HepG2 (cell line): ENCODE measurements around the gene MGAT5. TPM values are rescaled to one million over a fixed set of nuclear protein-coding genes. Genes with fewer than 3 reads are reported as not detected.

Experiments used
- ATAC-seq: fragments of 200-7000 bp; cut with Tn5 transposase; 3 replicates; pipeline ENCODE4 v1.9.1; 2020; ENCODE audit warnings: mild to moderate bottlenecking, moderate library complexity
- BruUV-seq: library from RNA; stranded (reverse); fragments of 400-500 nt; replicated peaks from 2 replicates; lab custom pipeline; 2021; lab: Mats Ljungman, UMichigan
- CTCF ChIA-PET: fragments of 300-600 bp; formaldehyde crosslinking; extraction: SDS; loops from one replicate; lab custom pipeline; 2021; ENCODE audit warnings: low total read pairs, inconsistent platforms, low intra/inter-chr PET ratio; lab: Yijun Ruan, JAX
- POLR2A ChIA-PET: fragments of 350-600 bp; sonication (Branson Sonifier 250); formaldehyde crosslinking; loops from one replicate; lab custom pipeline; 2020; ENCODE audit warnings: antibody characterized with exemption, inconsistent platforms; lab: Yijun Ruan, JAX
- DNase-seq: peaks from one replicate; pipeline ENCODE4 v3.0.0-alpha.2; 2015; ENCODE audit warnings: low spot score
- FAIRE-seq: peaks from 3 replicates; lab custom pipeline; 2011; peaks lifted over from hg19 to GRCh38; lab: Jason Lieb, UNC
- H2AFZ ChIP-seq: one replicate; pipeline ENCODE4 v1.6.1; 2011; ENCODE audit warnings: low read length, inconsistent platforms
- H3K27ac ChIP-seq: fragments of 300-600 bp; 3 replicates; pipeline ENCODE4 v1.8.0; 2011; ENCODE audit warnings: mixed run types, mild to moderate bottlenecking, mixed read lengths, low read length, inconsistent platforms; ENCODE audit not compliant: insufficient read depth; ENCODE audit errors: extremely low read length
- H3K27me3 ChIP-seq, 2 experiments: fragments of 200-600 bp in 1 of 2; 2 replicates in 1 of 2; 3 replicates in 1 of 2; pipeline versions ENCODE4 v1.6.0 to v1.8.0; 2011; ENCODE audit warnings: low read length in 2 of 2, mild to moderate bottlenecking in 2 of 2, moderate library complexity in 2 of 2, inconsistent platforms in 1 of 2; ENCODE audit not compliant: insufficient read depth in 2 of 2, control insufficient read depth in 1 of 2
- H3K36me3 ChIP-seq, 2 experiments: fragments of 200-600 bp in 1 of 2; replicated peaks in 1 of 2; 2 replicates in 1 of 2; 3 replicates in 1 of 2; pipeline versions ENCODE4 v1.5.1 to v1.8.0; 2011; ENCODE audit warnings: low read length in 2 of 2, inconsistent platforms in 1 of 2; ENCODE audit not compliant: insufficient read depth in 2 of 2, control insufficient read depth in 1 of 2
- H3K4me1 ChIP-seq: 2 replicates; pipeline ENCODE4 v1.5.1; 2012; ENCODE audit warnings: low read length, inconsistent platforms; ENCODE audit not compliant: insufficient read depth
- H3K4me2 ChIP-seq: 2 replicates; pipeline ENCODE4 v1.6.0; 2011; ENCODE audit warnings: low read depth, low read length, inconsistent platforms
- H3K4me3 ChIP-seq, 3 experiments: fragments of 200-600 bp in 1 of 3; sonication (generic), shearing (Covaris generic) in 1 of 3; replicated peaks in 1 of 3; 2 replicates each; pipeline ENCODE4 v1.5.1; 2011 to 2016; ENCODE audit warnings: low read length in 3 of 3, inconsistent platforms in 2 of 3, low read depth in 2 of 3, mild to moderate bottlenecking in 2 of 3, control low read depth in 1 of 3, mixed read lengths in 1 of 3; ENCODE audit not compliant: insufficient read depth in 1 of 3
- H3K79me2 ChIP-seq: one replicate; pipeline ENCODE4 v1.6.1; 2011; ENCODE audit warnings: low read length, inconsistent platforms; ENCODE audit not compliant: insufficient read depth
- H3K9ac ChIP-seq: 2 replicates; pipeline ENCODE4 v1.6.0; 2011; ENCODE audit warnings: mild to moderate bottlenecking, low read depth, low read length, inconsistent platforms; ENCODE audit not compliant: insufficient read depth
- H3K9me3 ChIP-seq: 2 replicates; pipeline ENCODE4 v1.5.1; 2012; ENCODE audit warnings: mild to moderate bottlenecking, low read length
- H4K20me1 ChIP-seq: 2 replicates; pipeline ENCODE4 v1.6.0; 2011; ENCODE audit warnings: inconsistent platforms, mild to moderate bottlenecking, low read length, moderate library complexity; ENCODE audit not compliant: insufficient read depth
- AGO1 ChIP-seq: fragments of 200-400 bp; formaldehyde crosslinking; IDR thresholded peaks from 2 replicates; pipeline ENCODE4 v1.6.1; 2017; ENCODE audit warnings: mild to moderate bottlenecking, low read depth, low read length, moderate library complexity; ENCODE audit not compliant: poor library complexity, severe bottlenecking
- AGO2 ChIP-seq: fragments of 200-400 bp; formaldehyde crosslinking; optimal IDR thresholded peaks from 2 replicates; pipeline ENCODE3; 2017; ENCODE audit warnings: mild to moderate bottlenecking, low read depth, low read length, moderate library complexity
- BORCS8-MEF2B ChIP-seq: sonication (generic); formaldehyde crosslinking; IDR thresholded peaks from 2 replicates; pipeline ENCODE4 v1.8.0; 2022; ENCODE audit warnings: mild to moderate bottlenecking, missing genetic modification reagents
- CAMTA2 ChIP-seq: sonication (generic); formaldehyde crosslinking; IDR thresholded peaks from 2 replicates; pipeline ENCODE4 v1.4.0; 2020; ENCODE audit warnings: mild to moderate bottlenecking, missing genetic modification reagents, borderline replicate concordance
- EEA1 ChIP-seq: sonication (generic); formaldehyde crosslinking; IDR thresholded peaks from 2 replicates; pipeline ENCODE4 v1.5.1; 2020; ENCODE audit warnings: mild to moderate bottlenecking, missing genetic modification reagents, borderline replicate concordance
- KLF13 ChIP-seq: sonication (generic); formaldehyde crosslinking; IDR thresholded peaks from 2 replicates; pipeline ENCODE4 v1.4.0; 2020; ENCODE audit warnings: mild to moderate bottlenecking, missing genetic modification reagents
- MED8 ChIP-seq: sonication (generic); formaldehyde crosslinking; IDR thresholded peaks from 2 replicates; pipeline ENCODE4 v1.8.1; 2023; ENCODE audit warnings: mild to moderate bottlenecking, missing genetic modification reagents; ENCODE audit not compliant: insufficient replicate concordance
- MXI1 ChIP-seq: IDR thresholded peaks from 3 replicates; pipeline ENCODE4 v1.6.1; 2012; ENCODE audit warnings: low read depth, low read length, inconsistent platforms, borderline replicate concordance
- NR2F6 ChIP-seq, 2 experiments: IDR thresholded peaks; 2 replicates each; pipeline ENCODE4 v1.6.1; 2016; ENCODE audit warnings: antibody characterized with exemption in 1 of 2, mild to moderate bottlenecking in 1 of 2
- RXRA ChIP-seq: sonication (generic); formaldehyde crosslinking; IDR thresholded peaks from 2 replicates; pipeline ENCODE4 v1.5.1; 2020; ENCODE audit warnings: missing genetic modification reagents
- SNAI1 ChIP-seq: sonication (generic); formaldehyde crosslinking; IDR thresholded peaks from 2 replicates; pipeline ENCODE4 v1.5.0; 2020; ENCODE audit warnings: mild to moderate bottlenecking, missing genetic modification reagents, borderline replicate concordance
- SP140L ChIP-seq: sonication (generic); formaldehyde crosslinking; IDR thresholded peaks from 2 replicates; pipeline ENCODE4 v1.4.0; 2020; ENCODE audit warnings: missing genetic modification reagents, borderline replicate concordance
- ZMYM4 ChIP-seq: sonication (generic); formaldehyde crosslinking; IDR thresholded peaks from 2 replicates; pipeline ENCODE4 v1.8.1; 2023; ENCODE audit warnings: mild to moderate bottlenecking, missing genetic modification reagents
- ZNF280B ChIP-seq: sonication (generic); formaldehyde crosslinking; IDR thresholded peaks from 2 replicates; pipeline ENCODE4 v1.5.0; 2020; ENCODE audit warnings: missing genetic modification reagents, mild to moderate bottlenecking, borderline replicate concordance
- ZNF414 ChIP-seq: sonication (generic); formaldehyde crosslinking; IDR thresholded peaks from 2 replicates; pipeline ENCODE4 v1.5.0; 2020; ENCODE audit warnings: missing genetic modification reagents
- ZNF703 ChIP-seq: sonication (generic); formaldehyde crosslinking; IDR thresholded peaks from 2 replicates; pipeline ENCODE4 v1.5.1; 2020; ENCODE audit warnings: missing genetic modification reagents, mild to moderate bottlenecking, moderate library complexity, borderline replicate concordance
- WGBS: methylation state at CpG from one replicate; pipeline ENCODE4 v1.1.6; 2017; ENCODE audit warnings: low lambda C conversion rate; 5-methylcytosine and 5-hydroxymethylcytosine counted together
- in situ Hi-C: cut with HindIII; loops from 2 replicates; pipeline ENCODE4 v1.10.0; 2017; ENCODE audit warnings: low pct_unique_long_range_greater_than_20kb; ENCODE audit not compliant: extremely low pct_ligation_motif_present
- intact Hi-C: fragments of 100-400 bp; cut with micrococcal nuclease; formaldehyde crosslinking; loops from one replicate; pipeline ENCODE4 v1.10.0; 2022; ENCODE audit not compliant: unreplicated experiment
- polyA plus RNA-seq, 8 experiments: library from polyadenylated mRNA; depleted of rRNA in 3 of 8; stranded (reverse) in 7 of 8; unstranded in 1 of 8; fragments of >200 nt; fragmentation: Illumina TruSeq in 4 of 8; extraction: Trizol in 4 of 8; gene quantifications; 2 replicates each; pipeline versions ENCODE4 v1.2.1 to v1.2.3, GENCODE V29; 2011 to 2016; ENCODE audit warnings: low read depth in 4 of 8, missing spikeins in 1 of 8, mixed read lengths in 1 of 8; ENCODE audit not compliant: insufficient read depth in 1 of 8
- total RNA-seq, 5 experiments: library from RNA; depleted of rRNA; stranded (reverse); fragments of >200 nt; fragmentation: Illumina TruSeq; extraction: Trizol; gene quantifications; 2 replicates each; pipeline ENCODE4 v1.2.3, GENCODE V29; 2016; ENCODE audit warnings: low read depth in 1 of 5
- TF ChIP-seq, protein P1 (sequence below): sonication (generic); formaldehyde crosslinking; IDR thresholded peaks from 2 replicates; pipeline ENCODE4 v1.8.1; 2023; ENCODE audit warnings: mild to moderate bottlenecking, inconsistent platforms, moderate library complexity, missing genetic modification reagents, borderline replicate concordance

Gene MGAT5
- total and polyA plus RNA-seq, 2 of the 13 experiments (the other 11 are each of a cell fraction or from before 2014, with no cell fraction given) = 33.1 to 60.2 TPM

DNA sequence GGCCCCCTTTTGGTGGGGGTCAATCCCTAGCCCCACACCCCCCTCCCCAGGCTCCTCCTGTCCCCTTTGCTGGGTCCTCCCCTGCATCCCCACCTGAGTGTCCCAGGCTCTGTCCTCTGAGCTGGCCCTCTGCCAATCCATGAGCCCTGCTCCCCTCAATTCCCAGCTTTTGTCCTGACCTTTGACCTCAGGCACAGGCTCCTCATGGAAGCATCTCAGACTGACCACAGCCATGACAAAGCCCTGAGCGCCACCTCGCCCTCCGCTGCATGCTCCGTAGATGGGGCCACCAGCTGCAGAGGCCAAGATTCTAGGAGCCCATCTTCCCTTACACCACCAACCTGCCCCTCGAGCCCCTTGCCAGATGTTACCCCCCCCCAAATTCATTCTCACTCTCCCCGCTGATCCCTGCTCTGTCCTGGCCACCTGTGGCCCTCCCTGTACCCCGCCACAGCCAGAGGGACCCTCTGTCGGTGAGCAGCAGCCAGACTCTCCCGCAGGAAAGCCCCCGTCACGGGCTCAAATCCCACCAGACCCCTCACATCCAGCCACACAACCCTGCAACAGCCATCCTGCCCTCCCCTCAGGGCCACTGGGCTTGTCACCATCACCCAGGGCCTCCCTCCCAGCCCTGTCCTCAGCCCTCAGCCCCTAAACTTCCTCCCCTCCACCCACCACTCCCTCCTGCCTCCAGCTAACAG, 206.0 kb downstream of the MGAT5 start:
- no peak overlapping the region for H3K27ac ChIP-seq
- no TSS peak for BruUV-seq
- peaks cover 0 to 3% of the 10 kb centered on the region in 2 experiments; a peak in 3 of 5 replicates for H3K27me3 ChIP-seq
- no peak for ATAC-seq
- WGBS = 97% methylated on average over 11 of the region's 11 CpGs
- no peak overlapping the region for H2AFZ ChIP-seq
- no peaks in the 10 kb centered on the region for H3K9me3 ChIP-seq
- no peaks in the 10 kb centered on the region for H3K79me2 ChIP-seq
- no peak overlapping the region for H3K4me3 ChIP-seq
- peaks cover 47% of the 10 kb centered on the region for H3K4me1 ChIP-seq
- H3K4me2 ChIP-seq = 0 out of 2 replicates have a peak overlapping the region, but pooled peaks have one; percentile 30
- ChIA-PET POLR2A (interaction anchor here (1.0 kb wide), 1 partner anchor 10 kb away, joined by 3 read pairs; no protein-coding TSS in a partner anchor), CTCF (interaction anchor here (1.1 to 1.9 kb wide), 2 partner anchors 318 to 438 kb away, joined by 5 to 7 read pairs; no protein-coding TSS in a partner anchor)
- intact Hi-C loops (loop anchor here (1.0 to 10.0 kb wide), 4 partner anchors 245 to 439 kb away; no protein-coding TSS in a partner anchor), in situ Hi-C loops (loop anchor here (5.0 to 10.0 kb wide), 4 partner anchors 322 to 575 kb away; no protein-coding TSS in a partner anchor)
- no peak overlapping the region for H3K9ac ChIP-seq
- H3K36me3 ChIP-seq = peaks cover 1 to 3% of the 10 kb centered on the region in 2 experiments; a peak in 2 of 5 replicates
- no peaks in the 10 kb centered on the region for H4K20me1 ChIP-seq
- FAIRE-seq = no peak
- no peak for DNase-seq
- 0 out of 3 replicates have a peak, but pooled peaks have one; percentile 32 for TF ChIP-seq MXI1
- peak; percentile 60; the same call in 1 of the 2 replicates for TF ChIP-seq SNAI1 (CRISPR knock-in tag)
- TF ChIP-seq, protein P1, sequence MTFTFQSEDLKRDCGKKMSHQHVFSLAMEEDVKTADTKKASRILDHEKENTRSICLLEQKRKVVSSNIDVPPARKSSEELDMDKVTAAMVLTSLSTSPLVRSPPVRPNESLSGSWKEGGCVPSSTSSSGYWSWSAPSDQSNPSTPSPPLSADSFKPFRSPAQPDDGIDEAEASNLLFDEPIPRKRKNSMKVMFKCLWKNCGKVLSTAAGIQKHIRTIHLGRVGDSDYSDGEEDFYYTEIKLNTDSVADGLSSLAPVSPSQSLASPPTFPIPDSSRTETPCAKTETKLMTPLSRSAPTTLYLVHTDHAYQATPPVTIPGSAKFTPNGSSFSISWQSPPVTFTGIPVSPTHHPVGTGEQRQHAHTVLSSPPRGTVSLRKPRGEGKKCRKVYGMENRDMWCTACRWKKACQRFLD (CRISPR knock-in tag) = 0 out of 2 replicates have a peak, but pooled peaks have one; percentile 0
- TF ChIP-seq ZNF703 (CRISPR knock-in tag) = no peak
- no peak for TF ChIP-seq RXRA (CRISPR knock-in tag)
- peak; percentile 60; the same call in 1 of the 2 replicates for TF ChIP-seq NR2F6 (IDR thresholded peaks at IDR 0.05)
- peak; percentile 31; the same call in 1 of the 2 replicates for TF ChIP-seq NR2F6 (CRISPR knock-in tag; IDR thresholded peaks at IDR 0.05)
- 0 out of 2 replicates have a peak, but pooled peaks have one; percentile 13 for TF ChIP-seq BORCS8-MEF2B (CRISPR knock-in tag)
- no peak for TF ChIP-seq KLF13 (CRISPR knock-in tag)
- no peak for TF ChIP-seq ZNF414 (CRISPR knock-in tag)
- peak; percentile 39 for TF ChIP-seq MED8 (CRISPR knock-in tag)
- TF ChIP-seq ZMYM4 (CRISPR knock-in tag) = no peak
- TF ChIP-seq AGO1 = peak; percentile 19
- no peak for TF ChIP-seq EEA1 (CRISPR knock-in tag)
- peak; percentile 63 for TF ChIP-seq AGO2
- no peak for TF ChIP-seq SP140L (CRISPR knock-in tag)
- 0 out of 2 replicates have a peak, but pooled peaks have one; percentile 6 for TF ChIP-seq CAMTA2
- peak; percentile 16; the same call in 1 of the 2 replicates for TF ChIP-seq ZNF280B
